H9 (cell line): ENCODE measurements around the gene ENGASE. TPM values are rescaled to one million over a fixed set of nuclear protein-coding genes. Genes with fewer than 3 reads are reported as not detected.

Experiments
- DNase-seq: peaks from one replicate; pipeline ENCODE4 v3.0.0-alpha.2; 2017
- H2AFZ ChIP-seq: one replicate; pipeline ENCODE4 v1.6.1; 2013; ENCODE audit warnings: mild to moderate bottlenecking, low read length, control low read depth, moderate library complexity
- H2AK5ac ChIP-seq: 2 replicates; pipeline ENCODE4 v1.6.1; 2013; ENCODE audit warnings: low read length, control low read depth, mixed read lengths; ENCODE audit not compliant: insufficient read length
- H2BK120ac ChIP-seq: one replicate; pipeline ENCODE4 v1.6.1; 2013; ENCODE audit warnings: low read depth, mild to moderate bottlenecking, low read length, control low read depth, inconsistent platforms; ENCODE audit not compliant: poor library complexity, severe bottlenecking
- H2BK12ac ChIP-seq: 2 replicates; pipeline ENCODE4 v1.6.1; 2013; ENCODE audit warnings: low read length, control low read depth, mixed read lengths, low read depth; ENCODE audit not compliant: insufficient read length
- H2BK15ac ChIP-seq: 2 replicates; pipeline ENCODE4 v1.6.1; 2013; ENCODE audit warnings: low read depth, low read length, control low read depth
- H2BK20ac ChIP-seq: one replicate; pipeline ENCODE4 v1.6.1; 2013; ENCODE audit warnings: low read depth, mild to moderate bottlenecking, low read length, control low read depth, inconsistent platforms; ENCODE audit not compliant: poor library complexity, severe bottlenecking
- H2BK5ac ChIP-seq: 2 replicates; pipeline ENCODE4 v1.6.1; 2013; ENCODE audit warnings: low read length, control low read depth, mixed read lengths; ENCODE audit not compliant: insufficient read length
- H3K14ac ChIP-seq: 2 replicates; pipeline ENCODE4 v1.6.1; 2013; ENCODE audit warnings: low read length, control low read depth; ENCODE audit not compliant: insufficient read depth
- H3K18ac ChIP-seq: 2 replicates; pipeline ENCODE4 v1.6.1; 2013; ENCODE audit warnings: low read depth, mild to moderate bottlenecking, mixed read lengths, low read length, control low read depth; ENCODE audit not compliant: insufficient read length
- H3K23ac ChIP-seq: 2 replicates; pipeline ENCODE4 v1.6.1; 2013; ENCODE audit warnings: low read length, control low read depth, mixed read lengths, low read depth; ENCODE audit not compliant: insufficient read length
- H3K23me2 ChIP-seq: 2 replicates; pipeline ENCODE4 v1.6.1; 2013; ENCODE audit warnings: low read depth, mild to moderate bottlenecking, mixed read lengths, low read length, control low read depth; ENCODE audit not compliant: insufficient read length, poor library complexity, severe bottlenecking
- H3K27ac ChIP-seq: 2 replicates; pipeline ENCODE4 v1.5.1; 2013; ENCODE audit warnings: low read length, control low read depth, mixed read lengths, low read depth; ENCODE audit not compliant: insufficient read length
- H3K27me3 ChIP-seq: 2 replicates; pipeline ENCODE4 v1.6.1; 2013; ENCODE audit warnings: low read length, control low read depth, inconsistent platforms; ENCODE audit not compliant: insufficient read depth
- H3K4ac ChIP-seq: 2 replicates; pipeline ENCODE4 v1.6.1; 2013; ENCODE audit warnings: low read depth, mild to moderate bottlenecking, control low read depth, inconsistent platforms, low read length, moderate library complexity
- H3K4me1 ChIP-seq: 2 replicates; pipeline ENCODE4 v1.6.1; 2013; ENCODE audit warnings: low read length, control low read depth, inconsistent platforms; ENCODE audit not compliant: insufficient read depth
- H3K4me2 ChIP-seq: 2 replicates; pipeline ENCODE4 v1.6.1; 2013; ENCODE audit warnings: low read length, control low read depth, mixed read lengths; ENCODE audit not compliant: insufficient read length, insufficient read depth
- H3K56ac ChIP-seq: 2 replicates; pipeline ENCODE4 v1.6.1; 2013; ENCODE audit warnings: low read depth, mild to moderate bottlenecking, mixed read lengths, low read length, control low read depth; ENCODE audit not compliant: insufficient read length
- H3K79me1 ChIP-seq: 2 replicates; pipeline ENCODE4 v1.6.1; 2013; ENCODE audit warnings: low read depth, mild to moderate bottlenecking, moderate library complexity, low read length, control low read depth, inconsistent platforms; ENCODE audit not compliant: insufficient read depth, poor library complexity, severe bottlenecking
- H3K79me2 ChIP-seq: 2 replicates; pipeline ENCODE4 v1.6.1; 2013; ENCODE audit warnings: low read length, control low read depth, inconsistent platforms; ENCODE audit not compliant: insufficient read depth
- H3K9ac ChIP-seq: 2 replicates; pipeline ENCODE4 v1.6.1; 2013; ENCODE audit warnings: low read length, control low read depth, mixed read lengths; ENCODE audit not compliant: insufficient read length; ENCODE audit errors: extremely low read depth
- H3K9me3 ChIP-seq: one replicate; pipeline ENCODE4 v1.6.1; 2013; ENCODE audit warnings: low read depth, low read length, inconsistent platforms; ENCODE audit not compliant: control insufficient read depth
- H3T11ph ChIP-seq: one replicate; pipeline ENCODE4 v1.6.1; 2013; ENCODE audit warnings: mild to moderate bottlenecking, low read length, control low read depth, inconsistent platforms
- H4K20me1 ChIP-seq: one replicate; pipeline ENCODE4 v1.6.1; 2013; ENCODE audit not compliant: control insufficient read depth, insufficient read length, insufficient read depth
- H4K5ac ChIP-seq: 2 replicates; pipeline ENCODE4 v1.6.1; 2013; ENCODE audit warnings: low read depth, mild to moderate bottlenecking, mixed read lengths, low read length, control low read depth; ENCODE audit not compliant: insufficient read length
- H4K8ac ChIP-seq: replicated peaks from 2 replicates; pipeline ENCODE4 v1.6.1; 2013; ENCODE audit warnings: low read length, control low read depth, mixed read lengths, low read depth; ENCODE audit not compliant: insufficient read length
- H4K91ac ChIP-seq: 2 replicates; pipeline ENCODE4 v1.6.1; 2013; ENCODE audit warnings: low read depth, mild to moderate bottlenecking, moderate library complexity, mixed read lengths, low read length, control low read depth; ENCODE audit not compliant: insufficient read length
- H3K27ac Mint-ChIP-seq, 3 experiments: 2 replicates in 2 of 3; 3 replicates in 1 of 3; pipeline ENCODE4 v1.8.0; 2020 to 2021; ENCODE audit warnings: mixed read lengths in 3 of 3, mild to moderate bottlenecking in 1 of 3, moderate library complexity in 1 of 3
- H3K27me3 Mint-ChIP-seq: 2 replicates; pipeline ENCODE4 v1.8.0; 2021; ENCODE audit warnings: low read depth, mild to moderate bottlenecking, moderate library complexity, mixed read lengths
- H3K36me3 Mint-ChIP-seq, 3 experiments: 2 replicates in 2 of 3; 3 replicates in 1 of 3; pipeline ENCODE4 v1.8.0; 2020 to 2021; ENCODE audit warnings: low read depth in 3 of 3, mixed read lengths in 3 of 3; ENCODE audit not compliant: insufficient read depth in 1 of 3
- H3K4me1 Mint-ChIP-seq, 2 experiments: 2 replicates each; pipeline ENCODE4 v1.8.0; 2020; ENCODE audit warnings: mixed read lengths in 2 of 2
- H3K4me3 Mint-ChIP-seq, 2 experiments: 2 replicates in 1 of 2; 3 replicates in 1 of 2; pipeline ENCODE4 v1.8.0; 2020 to 2021; ENCODE audit warnings: mild to moderate bottlenecking in 2 of 2, mixed read lengths in 2 of 2, moderate library complexity in 1 of 2
- H3K9me3 Mint-ChIP-seq, 2 experiments: 2 replicates in 1 of 2; 3 replicates in 1 of 2; pipeline ENCODE4 v1.8.0; 2020; ENCODE audit warnings: mild to moderate bottlenecking in 2 of 2, mixed read lengths in 2 of 2, moderate library complexity in 1 of 2
- CTCF ChIP-seq: fragments of 200-600 bp; sonication (generic); conservative IDR thresholded peaks from 3 replicates; pipeline ENCODE4 v1.8.0; 2021; ENCODE audit warnings: antibody characterized with exemption, mild to moderate bottlenecking
- WGBS: extraction: QIAGEN DNeasy Blood & Tissue Kit; methylation state at CpG from one replicate; pipeline ENCODE4 v1.1.7; 2013; ENCODE audit warnings: missing lambda C conversion rate, low lambda C conversion rate, mixed read lengths; ENCODE audit not compliant: insufficient read length; ENCODE audit errors: extremely low coverage; 5-methylcytosine and 5-hydroxymethylcytosine counted together
- total RNA-seq: library from RNA; stranded (reverse); gene quantifications from 2 replicates; pipeline ENCODE4 v1.2.1, GENCODE V29; 2021

ENGASE gene
- total RNA-seq, 1 experiment from 2014 or later = 20.6 TPM

- WGBS = no CpG with 5 or more reads among the region's 6 CpGs
- H2BK20ac ChIP-seq = no peak overlapping the region
Measured at GRCh38 chr17:79036181-79036580, 38.4 kb upstream of the ENGASE start.

More at GRCh38 chr17:79036181-79036580, 38.4 kb upstream of the ENGASE start:
- H2BK15ac ChIP-seq = no peak overlapping the region
- H2BK12ac ChIP-seq = no peak overlapping the region
- H2AK5ac ChIP-seq = no peak overlapping the region
- Mint-ChIP-seq H3K9me3 (no peaks in the 10 kb centered on the region), H3K4me3 (no peak overlapping the region), H3K36me3 (no peaks in the 10 kb centered on the region), H3K27me3 (peaks cover 78% of the 10 kb centered on the region), H3K4me1 (peaks cover 3 to 8% of the 10 kb centered on the region in 2 experiments; a peak in 2 of 4 replicates), H3K27ac (no peak overlapping the region)
- H3K27ac ChIP-seq = no peak overlapping the region
- no peaks in the 10 kb centered on the region for H3K9me3 ChIP-seq
- H2AFZ ChIP-seq = no peak overlapping the region
- peaks cover 3% of the 10 kb centered on the region for H3K23me2 ChIP-seq
- no peak overlapping the region for H4K8ac ChIP-seq
- no peak overlapping the region for H3K14ac ChIP-seq
- H3K9ac ChIP-seq = no peak overlapping the region
- H4K5ac ChIP-seq = no peak overlapping the region
- H4K20me1 ChIP-seq = no peaks in the 10 kb centered on the region
- no peaks in the 10 kb centered on the region for H3K27me3 ChIP-seq
- no peak overlapping the region for H3K4ac ChIP-seq
- H3K79me2 ChIP-seq = no peaks in the 10 kb centered on the region
- no peak overlapping the region for H3K56ac ChIP-seq
- H2BK5ac ChIP-seq = no peak overlapping the region
- no peak overlapping the region for H4K91ac ChIP-seq
- H3T11ph ChIP-seq = no peak overlapping the region
- H3K18ac ChIP-seq = no peak overlapping the region
- no peak for TF ChIP-seq CTCF
- H3K23ac ChIP-seq = no peak overlapping the region
- H2BK120ac ChIP-seq = no peak overlapping the region
- H3K4me2 ChIP-seq = no peak overlapping the region
- no peak for DNase-seq
- H3K4me1 ChIP-seq = no peaks in the 10 kb centered on the region
- no peaks in the 10 kb centered on the region for H3K79me1 ChIP-seq
